IMR-90 (cell line): ENCODE data around the gene CNOT6.

Source experiments
- CTCF ChIP-seq: conservative IDR thresholded peaks from 2 replicates; pipeline ENCODE4 v1.5.1; 2012; ENCODE audit warnings: mild to moderate bottlenecking, low read depth, low read length, improper control_type of control experiment
- MXI1 ChIP-seq: IDR thresholded peaks from 2 replicates; pipeline ENCODE4 v1.6.1; 2012; ENCODE audit warnings: low read depth, mild to moderate bottlenecking, low read length, moderate library complexity, borderline replicate concordance
- POLR2A ChIP-seq: IDR thresholded peaks from 2 replicates; pipeline ENCODE4 v1.6.1; 2012; ENCODE audit warnings: mild to moderate bottlenecking, low read depth, low read length
- RAD21 ChIP-seq: IDR thresholded peaks from 2 replicates; pipeline ENCODE4 v1.6.1; 2012; ENCODE audit warnings: low read length, improper control_type of control experiment
- RFX5 ChIP-seq: IDR thresholded peaks from 2 replicates; pipeline ENCODE4 v1.8.0; 2012; ENCODE audit warnings: low read depth, mild to moderate bottlenecking, low read length, moderate library complexity
- USF2 ChIP-seq: fragments of 150-350 bp; IDR thresholded peaks from 2 replicates; pipeline ENCODE4 v1.6.1; 2017; ENCODE audit warnings: mild to moderate bottlenecking, antibody characterized with exemption, low read length, low read depth

DNA sequence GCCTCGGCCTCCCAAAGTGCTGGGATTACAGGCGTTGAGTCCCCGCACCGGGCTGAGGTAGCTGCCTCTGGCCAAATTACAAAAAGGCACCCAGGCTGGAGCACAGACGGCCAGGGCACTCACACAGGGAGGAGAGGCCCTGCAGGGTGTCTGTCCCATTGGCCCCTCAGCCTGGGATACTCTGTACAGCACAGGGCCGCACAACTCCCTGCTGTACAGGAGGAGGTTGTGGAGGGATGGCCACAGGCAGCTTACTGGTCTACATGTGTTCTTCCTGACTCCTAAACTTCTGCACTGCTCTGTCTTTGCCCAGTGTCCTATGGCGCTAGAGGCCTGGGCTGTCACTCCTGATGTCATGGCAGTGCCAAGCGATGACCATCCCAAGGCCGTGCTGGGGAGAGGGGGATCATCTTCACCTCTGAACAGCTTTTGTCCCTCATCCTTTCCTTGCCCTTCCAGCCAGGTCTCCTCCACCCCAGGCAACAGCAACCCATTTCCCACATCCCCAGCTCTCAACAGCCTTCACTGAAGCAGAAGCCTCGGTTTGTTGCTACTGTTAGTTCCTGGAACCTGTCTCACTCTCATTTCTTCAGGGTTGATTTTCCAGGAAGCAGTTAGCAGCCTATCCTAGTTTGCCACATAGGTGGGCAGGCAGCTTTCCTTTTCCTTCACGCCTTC, 1.8 kb upstream of the CNOT6 start:
- TF ChIP-seq CTCF (no peak), POLR2A (no peak), RFX5 (no peak), USF2 (no peak), MXI1 (no peak), RAD21 (no peak)
